ENCODE results near the gene PPM1E. TPM values are rescaled to one million over a fixed set of nuclear protein-coding genes. Genes with fewer than 3 reads are reported as not detected.

Gene PPM1E
- total RNA-seq, 1 donor from 2014 or later: 0.26 TPM

GRCh38 chr17:58865301-58865700 is 109.6 kb downstream of the PPM1E start:
- no peaks in the 10 kb centered on the region for H3K36me3 Mint-ChIP-seq (ENCODE audit: low read depth, unreplicated experiment)
- no peak for DNase-seq (ENCODE audit: low spot score)
- no peaks in the 10 kb centered on the region for H3K9me3 Mint-ChIP-seq (ENCODE audit: unreplicated experiment)

GRCh38 chr17:58870747-58871146 is 115.1 kb downstream of the PPM1E start:
- Mint-ChIP-seq H3K36me3 (ENCODE audit: low read depth, unreplicated experiment) (no peaks in the 10 kb centered on the region), H3K9me3 (ENCODE audit: unreplicated experiment) (no peaks in the 10 kb centered on the region), H3K4me1 (ENCODE audit: unreplicated experiment) (no peaks in the 10 kb centered on the region), H3K27ac (ENCODE audit: unreplicated experiment) (no peak overlapping the region), H3K27me3 (ENCODE audit: unreplicated experiment) (peaks cover 2% of the 10 kb centered on the region), H3K4me3 (ENCODE audit: unreplicated experiment) (no peak overlapping the region)
- no peak for DNase-seq (ENCODE audit: low spot score)
- TF ChIP-seq CTCF (IDR thresholded peaks at IDR 0.05; ENCODE audit: unreplicated experiment): no peak

More at GRCh38 chr17:58865301-58865700, 109.6 kb downstream of the PPM1E start:
- H3K27ac Mint-ChIP-seq (ENCODE audit: unreplicated experiment): no peak overlapping the region
- no peaks in the 10 kb centered on the region for H3K27me3 Mint-ChIP-seq (ENCODE audit: unreplicated experiment)
- TF ChIP-seq CTCF (IDR thresholded peaks at IDR 0.05; ENCODE audit: unreplicated experiment): no peak
- H3K4me1 Mint-ChIP-seq (ENCODE audit: unreplicated experiment): no peaks in the 10 kb centered on the region
- H3K4me3 Mint-ChIP-seq (ENCODE audit: unreplicated experiment): no peak overlapping the region

GRCh38 chr17:58873926-58874325 is 118.3 kb downstream of the PPM1E start:
- Mint-ChIP-seq H3K27me3 (ENCODE audit: unreplicated experiment) (peaks cover 2% of the 10 kb centered on the region), H3K4me1 (ENCODE audit: unreplicated experiment) (no peaks in the 10 kb centered on the region), H3K36me3 (ENCODE audit: low read depth, unreplicated experiment) (no peaks in the 10 kb centered on the region), H3K9me3 (ENCODE audit: unreplicated experiment) (no peaks in the 10 kb centered on the region), H3K4me3 (ENCODE audit: unreplicated experiment) (no peak overlapping the region), H3K27ac (ENCODE audit: unreplicated experiment) (no peak overlapping the region)
- TF ChIP-seq CTCF (IDR thresholded peaks at IDR 0.05; ENCODE audit: unreplicated experiment): no peak
- no peak for DNase-seq (ENCODE audit: low spot score)

GRCh38 chr17:58875261-58875660 is 119.6 kb downstream of the PPM1E start:
- Mint-ChIP-seq H3K36me3 (ENCODE audit: low read depth, unreplicated experiment) (no peaks in the 10 kb centered on the region), H3K4me1 (ENCODE audit: unreplicated experiment) (no peaks in the 10 kb centered on the region)
- no peak for TF ChIP-seq CTCF (IDR thresholded peaks at IDR 0.05; ENCODE audit: unreplicated experiment)

GRCh38 chr17:58884161-58884560 is 128.5 kb downstream of the PPM1E start:
- no peak for TF ChIP-seq CTCF (IDR thresholded peaks at IDR 0.05; ENCODE audit: unreplicated experiment)
- no peak overlapping the region for H3K27ac Mint-ChIP-seq (ENCODE audit: unreplicated experiment)
- no peaks in the 10 kb centered on the region for H3K36me3 Mint-ChIP-seq (ENCODE audit: low read depth, unreplicated experiment)
- no peaks in the 10 kb centered on the region for H3K9me3 Mint-ChIP-seq (ENCODE audit: unreplicated experiment)
- H3K4me3 Mint-ChIP-seq (ENCODE audit: unreplicated experiment): no peak overlapping the region
- H3K4me1 Mint-ChIP-seq (ENCODE audit: unreplicated experiment): no peaks in the 10 kb centered on the region
- no peak for DNase-seq (ENCODE audit: low spot score)
- no peaks in the 10 kb centered on the region for H3K27me3 Mint-ChIP-seq (ENCODE audit: unreplicated experiment)

More at GRCh38 chr17:58875261-58875660, 119.6 kb downstream of the PPM1E start:
- Mint-ChIP-seq H3K4me3 (ENCODE audit: unreplicated experiment) (no peak overlapping the region), H3K27me3 (ENCODE audit: unreplicated experiment) (peaks cover 2% of the 10 kb centered on the region), H3K27ac (ENCODE audit: unreplicated experiment) (no peak overlapping the region), H3K9me3 (ENCODE audit: unreplicated experiment) (no peaks in the 10 kb centered on the region)
- DNase-seq (ENCODE audit: low spot score): no peak
